Ascending aorta (tissue), 2 donors: ENCODE results near the gene MSANTD3. TPM values are rescaled to one million over a fixed set of nuclear protein-coding genes. Genes with fewer than 3 reads are reported as not detected.

Source experiments
- DNase-seq, 2 donors: peaks; one replicate each; pipeline ENCODE4 v3.0.0-alpha.2; 2019; ENCODE audit warnings: low spot score in 2 of 2
- H3K27ac ChIP-seq, 2 donors: fragments of 200-600 bp; sonication (generic); one replicate each; pipeline ENCODE4 v1.5.1; 2016 to 2017; ENCODE audit warnings: mild to moderate bottlenecking in 1 of 2
- H3K27me3 ChIP-seq: fragments of 200-600 bp; sonication (generic); one replicate; pipeline ENCODE4 v1.5.1; 2017
- H3K36me3 ChIP-seq, 2 donors: fragments of 200-600 bp; sonication (generic); one replicate each; pipeline ENCODE4 v1.5.1; 2016
- H3K4me1 ChIP-seq, 2 donors: fragments of 200-600 bp; sonication (generic); one replicate each; pipeline ENCODE4 v1.5.1; 2016 to 2017; ENCODE audit warnings: mild to moderate bottlenecking in 1 of 2
- H3K4me3 ChIP-seq, 2 donors: fragments of 200-600 bp; sonication (generic); one replicate each; pipeline ENCODE4 v1.5.1; 2016 to 2017; ENCODE audit warnings: mild to moderate bottlenecking in 1 of 2
- H3K9me3 ChIP-seq, 2 donors: fragments of 200-600 bp; sonication (generic); one replicate each; pipeline ENCODE4 v1.5.1; 2016
- intact Hi-C: fragments of 100-400 bp; cut with DNase I; formaldehyde crosslinking; loops from one replicate; pipeline ENCODE4 v1.15.1; 2023
- total RNA-seq: library from RNA; depleted of rRNA; stranded (reverse); fragments of >200 nt; gene quantifications from one replicate; pipeline ENCODE4 v1.1.0, GENCODE V29; 2016
- TF ChIP-seq, protein P1 (sequence below), 3 experiments: fragments of 200-600 bp in 2 of 3; fragments of 450-650 bp in 1 of 3; sonication (generic) in 2 of 3; IDR thresholded peaks; one replicate each; pipeline ENCODE4 v1.5.1; 2016 to 2019; ENCODE audit warnings: antibody characterized with exemption in 3 of 3, mild to moderate bottlenecking in 1 of 3, moderate library complexity in 1 of 3

Gene MSANTD3
- total RNA-seq, 1 donor from 2014 or later: 2.8 TPM

DNA sequence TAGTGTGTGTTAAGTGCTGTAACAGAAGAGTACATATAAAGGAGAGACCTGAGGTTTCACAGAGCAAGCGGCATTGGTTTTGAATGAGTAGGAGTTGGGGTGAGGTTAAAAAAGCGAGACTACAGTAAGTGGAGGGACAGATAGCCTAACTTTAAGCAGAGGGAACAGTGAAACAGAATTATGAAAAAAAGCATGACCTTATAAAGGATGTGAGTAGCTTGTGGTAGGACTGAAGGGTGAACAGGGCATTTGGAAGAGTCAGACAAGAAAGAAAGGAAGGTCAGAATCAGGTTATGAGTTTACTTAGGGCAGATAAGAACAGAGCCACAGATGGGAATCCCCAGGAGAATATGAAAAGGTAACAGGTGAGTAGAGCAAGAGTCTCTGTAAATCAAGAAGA lies 22.5 kb downstream of the MSANTD3 start:
- intact Hi-C loops: no loop called here
- no peak for DNase-seq
- no peak overlapping the region for H3K27ac ChIP-seq
- H3K4me1 ChIP-seq: no peaks in the 10 kb centered on the region
- H3K4me3 ChIP-seq: no peak overlapping the region
- H3K9me3 ChIP-seq: no peaks in the 10 kb centered on the region
- TF ChIP-seq, protein P1, sequence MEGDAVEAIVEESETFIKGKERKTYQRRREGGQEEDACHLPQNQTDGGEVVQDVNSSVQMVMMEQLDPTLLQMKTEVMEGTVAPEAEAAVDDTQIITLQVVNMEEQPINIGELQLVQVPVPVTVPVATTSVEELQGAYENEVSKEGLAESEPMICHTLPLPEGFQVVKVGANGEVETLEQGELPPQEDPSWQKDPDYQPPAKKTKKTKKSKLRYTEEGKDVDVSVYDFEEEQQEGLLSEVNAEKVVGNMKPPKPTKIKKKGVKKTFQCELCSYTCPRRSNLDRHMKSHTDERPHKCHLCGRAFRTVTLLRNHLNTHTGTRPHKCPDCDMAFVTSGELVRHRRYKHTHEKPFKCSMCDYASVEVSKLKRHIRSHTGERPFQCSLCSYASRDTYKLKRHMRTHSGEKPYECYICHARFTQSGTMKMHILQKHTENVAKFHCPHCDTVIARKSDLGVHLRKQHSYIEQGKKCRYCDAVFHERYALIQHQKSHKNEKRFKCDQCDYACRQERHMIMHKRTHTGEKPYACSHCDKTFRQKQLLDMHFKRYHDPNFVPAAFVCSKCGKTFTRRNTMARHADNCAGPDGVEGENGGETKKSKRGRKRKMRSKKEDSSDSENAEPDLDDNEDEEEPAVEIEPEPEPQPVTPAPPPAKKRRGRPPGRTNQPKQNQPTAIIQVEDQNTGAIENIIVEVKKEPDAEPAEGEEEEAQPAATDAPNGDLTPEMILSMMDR (IDR thresholded peaks at IDR 0.05): no peak
- peaks cover 11 to 34% of the 10 kb centered on the region in 2 donors for H3K36me3 ChIP-seq
- H3K27me3 ChIP-seq: no peaks in the 10 kb centered on the region

- TF ChIP-seq, protein P1 (IDR thresholded peaks at IDR 0.05): no peak
- Histone ChIP-seq H3K27me3 (no peaks in the 10 kb centered on the region), H3K9me3 (no peaks in the 10 kb centered on the region), H3K4me1 (no peaks in the 10 kb centered on the region), H3K36me3 (peaks cover 11 to 34% of the 10 kb centered on the region in 2 donors), H3K27ac (no peak overlapping the region), H3K4me3 (no peak overlapping the region)
- intact Hi-C loops: no loop called here
- DNase-seq: no peak
These were observed 26.0 kb downstream of the MSANTD3 start for GRCh38 chr9:100452894-100453293.

DNA sequence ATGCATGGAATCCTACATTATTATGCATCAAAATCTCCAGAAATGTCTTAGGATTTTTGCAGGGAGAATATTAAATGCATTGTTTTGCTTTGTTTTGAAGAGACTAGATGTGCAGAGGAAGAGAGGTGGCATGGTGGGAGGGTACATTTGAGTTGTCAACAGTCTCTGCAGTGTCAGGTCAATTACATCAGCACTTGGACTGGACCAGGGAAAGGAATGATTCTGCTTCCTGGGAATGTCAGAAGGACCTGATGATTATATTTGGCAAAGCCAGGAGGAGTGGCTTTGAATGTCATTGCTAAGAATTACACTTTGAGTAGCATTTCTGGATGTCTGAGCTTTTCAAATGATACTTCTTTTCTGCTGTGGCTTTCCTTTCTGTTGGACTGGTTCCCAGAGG lies 28.5 kb downstream of the MSANTD3 start:
- TF ChIP-seq, protein P1 (IDR thresholded peaks at IDR 0.05): no peak
- Histone ChIP-seq H3K4me3 (no peak overlapping the region), H3K27me3 (no peaks in the 10 kb centered on the region), H3K36me3 (peaks cover 11 to 34% of the 10 kb centered on the region in 2 donors), H3K9me3 (no peaks in the 10 kb centered on the region), H3K27ac (no peak overlapping the region), H3K4me1 (no peaks in the 10 kb centered on the region)
- no peak for DNase-seq
- intact Hi-C loops: no loop called here

DNA sequence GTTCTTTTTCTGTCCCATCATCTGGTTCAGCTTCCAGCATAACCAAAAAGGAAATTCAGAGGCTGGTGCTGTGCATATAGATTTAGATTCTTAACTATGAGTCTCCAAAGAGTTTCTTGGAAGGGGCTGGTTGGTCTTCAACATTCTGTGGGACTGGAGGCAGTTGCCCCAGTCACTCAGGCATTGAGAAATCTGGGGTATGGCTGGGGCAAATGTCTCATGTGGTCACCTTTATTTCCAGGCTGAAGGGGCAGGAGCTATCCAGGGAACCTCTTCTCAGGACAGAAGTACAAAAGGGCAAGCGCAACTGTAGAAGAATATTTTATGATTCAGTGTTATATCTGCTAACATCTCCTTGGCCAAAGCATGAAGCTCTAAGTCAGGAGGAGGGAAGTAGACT lies 30.6 kb downstream of the MSANTD3 start:
- Histone ChIP-seq H3K4me1 (no peaks in the 10 kb centered on the region), H3K27me3 (no peaks in the 10 kb centered on the region), H3K36me3 (peaks cover 8 to 14% of the 10 kb centered on the region in 2 donors), H3K9me3 (no peaks in the 10 kb centered on the region), H3K4me3 (no peak overlapping the region), H3K27ac (no peak overlapping the region)
- intact Hi-C loops: no loop called here
- DNase-seq: no peak
- TF ChIP-seq, protein P1 (IDR thresholded peaks at IDR 0.05): no peak

- TF ChIP-seq, protein P1 (IDR thresholded peaks at IDR 0.05): no peak
- intact Hi-C loops: no loop called here
- H3K4me1 ChIP-seq: no peaks in the 10 kb centered on the region
- no peak for DNase-seq
- no peak overlapping the region for H3K27ac ChIP-seq
- H3K9me3 ChIP-seq: no peaks in the 10 kb centered on the region
- no peaks in the 10 kb centered on the region for H3K27me3 ChIP-seq
- H3K36me3 ChIP-seq: no peaks in the 10 kb centered on the region
- H3K4me3 ChIP-seq: no peak overlapping the region
These were observed 33.0 kb downstream of the MSANTD3 start for GRCh38 chr9:100459963-100460362.

DNA sequence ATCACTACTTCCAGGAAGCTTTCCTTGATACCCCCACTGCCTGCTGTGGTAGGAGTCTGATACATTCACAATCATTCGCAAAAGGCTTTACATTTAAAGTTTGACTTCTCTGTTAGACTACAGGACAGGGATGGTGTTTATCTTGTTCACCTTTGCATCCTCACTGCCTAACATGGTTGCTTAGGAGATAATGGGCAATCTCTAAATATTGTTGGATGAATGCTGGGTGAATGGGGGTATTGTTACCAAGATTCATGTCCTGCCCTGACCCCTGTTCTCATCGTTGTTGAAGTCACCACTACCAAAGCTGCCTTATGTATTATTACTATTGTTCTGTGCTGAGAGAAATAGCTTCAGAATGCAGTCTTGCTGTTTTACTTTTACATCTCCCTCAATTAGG lies 38.3 kb downstream of the MSANTD3 start:
- TF ChIP-seq, protein P1 (IDR thresholded peaks at IDR 0.05): no peak
- H3K36me3 ChIP-seq: no peaks in the 10 kb centered on the region
- H3K4me1 ChIP-seq: no peaks in the 10 kb centered on the region

More for the DNA sequence above, 38.3 kb downstream of the MSANTD3 start:
- no peak for DNase-seq
- intact Hi-C loops: no loop called here
- Histone ChIP-seq H3K9me3 (no peaks in the 10 kb centered on the region), H3K27me3 (no peaks in the 10 kb centered on the region), H3K4me3 (no peak overlapping the region), H3K27ac (no peak overlapping the region)
